ENCODE data around the gene EIF3I.

The EIF3I gene

GRCh38 chr1:32221980-32222755, at the start of gene EIF3I, which contains the start of gene TMEM234:
EIF3I (plus strand) TSS chr1:32222407; CDS start chr1:32222442, 35 bp downstream.
TMEM234 (minus strand) TSS chr1:32222353; CDS start chr1:32222322, 31 bp downstream.
- H3K36me3 ChIP-seq (replicated peaks): peaks cover 22% of the 10 kb centered on the region
- peak within 1 kb of the TSS; percentile 93 for H3K27ac ChIP-seq
- peak within 1 kb of the TSS; percentile 95 for H3K4me3 ChIP-seq (ENCODE audit: low read depth, low read length)
- H3K27me3 ChIP-seq (replicated peaks): no peaks in the 10 kb centered on the region
- no peak for TF ChIP-seq CTCF (IDR thresholded peaks at IDR 0.05; ENCODE audit: low read depth, low read length, missing control alignments)
- in situ Hi-C loops (cut with HindIII; ENCODE audit: low pct_ligation_motif_present, low sequenced_read_pairs): no loop called here
- peak; percentile 90 for DNase-seq

- Histone ChIP-seq H3K27ac (no peak overlapping the region), H3K27me3 (replicated peaks) (no peaks in the 10 kb centered on the region), H3K36me3 (replicated peaks) (peaks cover 47% of the 10 kb centered on the region), H3K4me3 (ENCODE audit: low read depth, low read length) (no peak overlapping the region)
- in situ Hi-C loops (cut with HindIII; ENCODE audit: low pct_ligation_motif_present, low sequenced_read_pairs): no loop called here
- no peak for TF ChIP-seq CTCF (IDR thresholded peaks at IDR 0.05; ENCODE audit: low read depth, low read length, missing control alignments)
- no peak for DNase-seq
Measured at GRCh38 chr1:32172621-32173245, 49.5 kb upstream of the EIF3I start.

GRCh38 chr1:32178380-32179192, 43.6 kb upstream of the EIF3I start:
- Histone ChIP-seq H3K4me3 (ENCODE audit: low read depth, low read length) (no peak overlapping the region), H3K27me3 (replicated peaks) (no peaks in the 10 kb centered on the region), H3K27ac (peak overlapping the region; percentile 84), H3K36me3 (replicated peaks) (peaks cover 15% of the 10 kb centered on the region)
- TF ChIP-seq CTCF (IDR thresholded peaks at IDR 0.05; ENCODE audit: low read depth, low read length, missing control alignments): no peak
- DNase-seq: no peak
- in situ Hi-C loops (cut with HindIII; ENCODE audit: low pct_ligation_motif_present, low sequenced_read_pairs): no loop called here

GRCh38 chr1:32179193-32179442, 43.1 kb upstream of the EIF3I start:
- H3K27me3 ChIP-seq (replicated peaks): no peaks in the 10 kb centered on the region
- H3K36me3 ChIP-seq (replicated peaks): peaks cover 17% of the 10 kb centered on the region
- DNase-seq: no peak
- no peak for TF ChIP-seq CTCF (IDR thresholded peaks at IDR 0.05; ENCODE audit: low read depth, low read length, missing control alignments)
- in situ Hi-C loops (cut with HindIII; ENCODE audit: low pct_ligation_motif_present, low sequenced_read_pairs): no loop called here
- H3K27ac ChIP-seq: peak overlapping the region; percentile 84
- H3K4me3 ChIP-seq (ENCODE audit: low read depth, low read length): peak overlapping the region; percentile 73

GRCh38 chr1:32179443-32180185, 42.6 kb upstream of the EIF3I start, which contains the start of gene TXLNA:
TXLNA (plus strand) TSS chr1:32179675; CDS start chr1:32180346, 671 bp downstream.
- in situ Hi-C loops (cut with HindIII; ENCODE audit: low pct_ligation_motif_present, low sequenced_read_pairs): no loop called here
- H3K27me3 ChIP-seq (replicated peaks): no peaks in the 10 kb centered on the region
- H3K36me3 ChIP-seq (replicated peaks): peaks cover 17% of the 10 kb centered on the region
- H3K27ac ChIP-seq: peak within 1 kb of the TSS; percentile 84
- TF ChIP-seq CTCF (IDR thresholded peaks at IDR 0.05; ENCODE audit: low read depth, low read length, missing control alignments): peak; percentile 14
- H3K4me3 ChIP-seq (ENCODE audit: low read depth, low read length): peak within 1 kb of the TSS; percentile 73
- DNase-seq: peak; percentile 85
